ENCODE measurements around the gene CALML3. TPM values are rescaled to one million over a fixed set of nuclear protein-coding genes. Genes with fewer than 3 reads are reported as not detected.

CALML3 gene
- total and polyA plus RNA-seq, 2 of the 8 experiments (the other 6 are each of a cell fraction or from before 2014, with no cell fraction given): not detected

GRCh38 chr10:5551531-5552375 lies 27.0 kb downstream of the CALML3 start:
- H2BK20ac ChIP-seq (ENCODE audit: low read length): no peak overlapping the region
- no peak overlapping the region for H2AK5ac ChIP-seq (ENCODE audit: low read depth, low read length)
- ChIA-PET POLR2A (ENCODE audit: partially characterized antibody) (no interaction called here), CTCF (ENCODE audit: partially characterized antibody) (no interaction called here)
- H3K4me3 ChIP-seq (ENCODE audit: extremely low read depth in 1 of 4, insufficient read depth in 2 of 4, low read depth in 3 of 4, low read length in 4 of 4): no peak overlapping the region
- no peak overlapping the region for H4K5ac ChIP-seq (ENCODE audit: insufficient read length, low read depth, low read length)
- no peak overlapping the region for H4K91ac ChIP-seq (replicated peaks; ENCODE audit: insufficient read length, low read length)
- no peak overlapping the region for H3K9ac ChIP-seq (replicated peaks in 1 of 4; ENCODE audit: extremely low read depth in 1 of 4, low read depth in 3 of 4, low read length in 3 of 4)
- DNase-seq (ENCODE audit: low read depth in 1 of 2, low spot score in 2 of 2) (no peak), FAIRE-seq (no peak)
- H3K23ac ChIP-seq (ENCODE audit: insufficient read length): no peak overlapping the region
- no peaks in the 10 kb centered on the region for H3K79me1 ChIP-seq (ENCODE audit: low read depth, low read length)
- H3K79me2 ChIP-seq (ENCODE audit: control insufficient read depth in 1 of 2, insufficient read depth in 2 of 2, low read length in 2 of 2): no peaks in the 10 kb centered on the region
- no peak overlapping the region for H2BK12ac ChIP-seq (ENCODE audit: low read depth, low read length)
- H2BK120ac ChIP-seq (replicated peaks; ENCODE audit: low read depth, low read length): no peak overlapping the region
- H3K4me2 ChIP-seq (ENCODE audit: insufficient read depth in 1 of 2, low read depth in 2 of 2, low read length in 2 of 2): no peak overlapping the region
- H3K27ac ChIP-seq (ENCODE audit: low read depth, low read length): no peak overlapping the region
- H2BK5ac ChIP-seq (ENCODE audit: low read depth, low read length): no peak overlapping the region
- no peaks in the 10 kb centered on the region for H3K27me3 ChIP-seq (replicated peaks in 1 of 4; ENCODE audit: control insufficient read depth in 3 of 4, extremely low read depth in 1 of 4, insufficient read depth in 3 of 4, low read length in 3 of 4)
- H3K9me3 ChIP-seq (ENCODE audit: insufficient read depth in 2 of 2, low read depth in 1 of 2, low read length in 1 of 2): no peaks in the 10 kb centered on the region
- H4K8ac ChIP-seq (ENCODE audit: extremely low read depth, insufficient read depth, low read length): no peak overlapping the region
- no peak overlapping the region for H3K56ac ChIP-seq (replicated peaks; ENCODE audit: insufficient read length, low read depth, low read length)
- H4K20me1 ChIP-seq (replicated peaks in 1 of 2; ENCODE audit: control insufficient read depth in 1 of 2, insufficient read depth in 2 of 2, low read length in 2 of 2): no peaks in the 10 kb centered on the region
- H3K14ac ChIP-seq (ENCODE audit: insufficient read length): no peak overlapping the region
- no peak overlapping the region for H3K4ac ChIP-seq (replicated peaks; ENCODE audit: insufficient read length, low read depth, low read length)
- 72% methylated on average over 12 of the region's 15 CpGs; no CpG with 5 or more reads in 1 of the 2 experiments for WGBS, 2 experiments (ENCODE audit: extremely low coverage in 1 of 2, insufficient coverage in 1 of 2, insufficient read length in 1 of 2, insufficient replicate concordance in 2 of 2, low coverage in 1 of 2, low lambda C conversion rate in 2 of 2, missing lambda C conversion rate in 1 of 2)
- no peak overlapping the region for H2AFZ ChIP-seq (ENCODE audit: low read length)
- no peaks in the 10 kb centered on the region; the same call in 1 of the 2 replicates for H3K23me2 ChIP-seq (ENCODE audit: low read depth, low read length)
- H3K36me3 ChIP-seq (ENCODE audit: control insufficient read depth in 2 of 4, insufficient read depth in 4 of 4, low read length in 3 of 4): no peaks in the 10 kb centered on the region
- peaks cover 0 to 3% (median 0%) of the 10 kb centered on the region in 4 experiments; a peak in 1 of 7 replicates for H3K4me1 ChIP-seq (replicated peaks in 1 of 4; ENCODE audit: control insufficient read depth in 3 of 4, insufficient read depth in 4 of 4, low read length in 3 of 4)
- H3K18ac ChIP-seq (ENCODE audit: extremely low read depth, low read length): no peak overlapping the region
- no peak overlapping the region for H2BK15ac ChIP-seq (ENCODE audit: low read length)
- TF ChIP-seq CBX8 (IDR thresholded peaks at IDR 0.05; ENCODE audit: borderline replicate concordance, low read depth, low read length): no peak
- TF ChIP-seq BRCA1 (IDR thresholded peaks at IDR 0.05; ENCODE audit: low read depth, low read length): no peak
- TF ChIP-seq YY1 (IDR thresholded peaks at IDR 0.05; ENCODE audit: low read depth, low read length): no peak
- TF ChIP-seq EZH2 (IDR thresholded peaks at IDR 0.05; ENCODE audit: low read depth, low read length, severe bottlenecking): no peak
- no peak for TF ChIP-seq MAX (IDR thresholded peaks at IDR 0.05)
- TF ChIP-seq POLR2A (IDR thresholded peaks at IDR 0.05; ENCODE audit: control extremely low read depth in 1 of 2, low read depth in 2 of 2, low read length in 2 of 2): no peak
- no peak for TF ChIP-seq CEBPB (IDR thresholded peaks at IDR 0.05; ENCODE audit: low read depth, low read length)
- TF ChIP-seq GTF2F1 (IDR thresholded peaks at IDR 0.05; ENCODE audit: borderline replicate concordance, low read depth, low read length): no peak
- no peak for TF ChIP-seq TAF7 (optimal IDR thresholded peaks at IDR 0.05; ENCODE audit: borderline replicate concordance, low read depth, low read length)
- no peak for TF ChIP-seq TCF12 (IDR thresholded peaks at IDR 0.05; ENCODE audit: low read depth, low read length)
- no peak for TF ChIP-seq EP300 (IDR thresholded peaks at IDR 0.05; ENCODE audit: borderline replicate concordance in 1 of 2, low read depth in 2 of 2, low read length in 2 of 2)
- TF ChIP-seq SIRT6 (IDR thresholded peaks at IDR 0.05; ENCODE audit: low read length): no peak
- TF ChIP-seq SRF (IDR thresholded peaks at IDR 0.05; ENCODE audit: low read depth, low read length): no peak
- no peak for TF ChIP-seq CHD1 (IDR thresholded peaks at IDR 0.05; ENCODE audit: low read depth, low read length)

Measured in H1 (cell line).